IPS-20b (cell line): ENCODE results near the gene UBE2G1.

ENCODE experiments used
- H3K27ac ChIP-seq: one replicate; pipeline ENCODE4 v1.5.1; 2013; ENCODE audit warnings: low read length
- H3K27me3 ChIP-seq: 2 replicates; pipeline ENCODE4 v1.6.1; 2013; ENCODE audit warnings: mild to moderate bottlenecking, low read length, inconsistent platforms; ENCODE audit not compliant: insufficient read depth
- H3K36me3 ChIP-seq: 2 replicates; pipeline ENCODE4 v1.6.1; 2013; ENCODE audit warnings: low read depth, mild to moderate bottlenecking, inconsistent platforms, low read length, moderate library complexity; ENCODE audit not compliant: insufficient read depth
- H3K4me1 ChIP-seq: 2 replicates; pipeline ENCODE4 v1.6.1; 2013; ENCODE audit warnings: mild to moderate bottlenecking, control low read depth, inconsistent platforms, low read length, moderate library complexity; ENCODE audit not compliant: insufficient read depth
- H3K4me3 ChIP-seq: 2 replicates; pipeline ENCODE4 v1.5.1; 2013; ENCODE audit warnings: mild to moderate bottlenecking, low read length, inconsistent platforms
- H3K9ac ChIP-seq: 2 replicates; pipeline ENCODE4 v1.6.1; 2013; ENCODE audit warnings: low read depth, mild to moderate bottlenecking, inconsistent platforms, low read length, moderate library complexity
- H3K9me3 ChIP-seq: 2 replicates; pipeline ENCODE4 v1.6.1; 2013; ENCODE audit warnings: mild to moderate bottlenecking, low read depth, low read length, inconsistent platforms; ENCODE audit not compliant: insufficient read depth

Gene UBE2G1, protein sequence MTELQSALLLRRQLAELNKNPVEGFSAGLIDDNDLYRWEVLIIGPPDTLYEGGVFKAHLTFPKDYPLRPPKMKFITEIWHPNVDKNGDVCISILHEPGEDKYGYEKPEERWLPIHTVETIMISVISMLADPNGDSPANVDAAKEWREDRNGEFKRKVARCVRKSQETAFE

GRCh38 chr17:4366327-4367063 is at the start of gene UBE2G1:
Gene UBE2G1, minus strand, starts transcription at chr17:4366675. Its CDS starts 359 bp downstream, at chr17:4366316.
- H3K4me1 ChIP-seq, result no peaks in the 10 kb centered on the region; the same call in 1 of the 2 replicates
- H3K27me3 ChIP-seq, result no peaks in the 10 kb centered on the region
- no peaks in the 10 kb centered on the region; the same call in 1 of the 2 replicates for H3K9me3 ChIP-seq
- H3K27ac ChIP-seq, result peak within 1 kb of the TSS; percentile 87
- H3K4me3 ChIP-seq, result peak within 1 kb of the TSS; percentile 96
- peaks cover 12% of the 10 kb centered on the region; the same call in 1 of the 2 replicates for H3K36me3 ChIP-seq
- H3K9ac ChIP-seq, result peak within 1 kb of the TSS; percentile 98

DNA sequence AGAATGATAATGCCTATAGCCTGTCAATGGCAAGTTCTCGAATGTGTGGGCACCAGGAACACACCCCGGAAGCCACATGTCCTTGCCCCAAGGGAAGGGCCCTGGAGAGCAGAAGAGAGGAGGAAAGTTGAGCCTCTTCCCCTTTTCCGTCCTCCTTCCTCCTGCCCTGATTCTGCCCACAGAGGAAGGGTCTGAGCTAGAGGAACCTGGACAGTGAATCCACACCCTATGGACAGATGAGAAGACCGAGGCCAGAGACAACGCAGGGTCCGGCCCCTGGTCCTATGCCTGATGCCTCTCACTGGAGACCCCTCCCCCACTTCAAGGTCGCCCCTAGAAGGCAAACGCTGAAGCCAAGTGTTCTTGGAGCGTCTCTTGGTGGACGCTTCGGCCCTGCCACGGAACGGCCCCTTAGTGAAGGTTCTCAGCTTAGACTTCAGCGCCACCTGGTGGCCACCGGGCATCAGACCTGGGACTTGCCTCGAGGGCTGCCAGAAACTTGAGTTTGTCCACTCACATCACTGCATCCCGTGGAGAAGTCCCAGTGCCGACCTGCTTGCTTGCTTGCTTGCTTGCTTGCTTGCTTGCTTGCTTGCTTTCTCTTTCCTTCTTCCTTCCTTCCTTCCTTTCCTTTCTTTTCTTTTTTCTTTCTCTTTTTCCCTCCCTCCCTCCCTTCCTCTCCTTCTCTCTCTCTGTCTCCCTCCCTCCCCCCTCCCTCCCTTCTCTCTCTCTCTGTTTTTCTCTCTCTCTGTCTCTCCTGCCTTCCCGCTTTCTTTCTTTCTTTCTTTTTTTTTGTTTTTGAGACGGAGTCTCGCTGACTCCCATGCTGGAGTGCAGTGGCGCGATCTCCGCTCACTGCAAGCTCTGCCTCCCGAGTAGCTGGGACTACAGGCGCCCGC is 46.7 kb upstream of the UBE2G1 start:
- no peak overlapping the region for H3K27ac ChIP-seq
- no peak overlapping the region; the same call in 1 of the 2 replicates for H3K9ac ChIP-seq
- H3K36me3 ChIP-seq, result no peaks in the 10 kb centered on the region
- no peak overlapping the region; the same call in 1 of the 2 replicates for H3K4me3 ChIP-seq
- H3K4me1 ChIP-seq, result no peaks in the 10 kb centered on the region
- H3K9me3 ChIP-seq, result no peaks in the 10 kb centered on the region
- H3K27me3 ChIP-seq, result no peaks in the 10 kb centered on the region

- Histone ChIP-seq H3K4me3 (no peak overlapping the region), H3K36me3 (no peaks in the 10 kb centered on the region)
Measured at GRCh38 chr17:4411201-4411600, 44.7 kb upstream of the UBE2G1 start.

DNA sequence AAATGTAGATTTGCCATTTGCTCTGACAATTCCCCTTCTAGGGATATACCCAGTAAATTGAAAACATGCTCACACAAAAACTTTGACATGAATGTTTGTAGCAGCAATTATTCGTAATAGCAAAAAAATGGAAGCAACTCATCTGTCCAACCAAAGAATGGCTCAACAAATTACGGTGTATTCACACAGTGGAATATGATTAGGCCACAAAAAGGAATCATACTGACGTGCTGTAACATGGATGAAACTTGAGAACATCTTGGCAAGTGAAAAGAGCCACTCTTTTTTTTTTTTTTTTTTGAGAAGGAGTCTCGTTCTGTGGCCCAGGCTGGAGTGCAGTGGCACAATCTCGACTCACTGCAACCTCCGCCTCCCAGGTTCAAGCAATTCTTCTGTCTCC is 43.2 kb upstream of the UBE2G1 start:
- no peak overlapping the region for H3K4me3 ChIP-seq
- H3K4me1 ChIP-seq, result no peaks in the 10 kb centered on the region
- no peak overlapping the region for H3K9ac ChIP-seq
- H3K27me3 ChIP-seq, result no peaks in the 10 kb centered on the region
- H3K36me3 ChIP-seq, result no peaks in the 10 kb centered on the region
- H3K9me3 ChIP-seq, result no peaks in the 10 kb centered on the region
- H3K27ac ChIP-seq, result no peak overlapping the region

More at GRCh38 chr17:4411201-4411600, 44.7 kb upstream of the UBE2G1 start:
- Histone ChIP-seq H3K27ac (no peak overlapping the region), H3K9ac (no peak overlapping the region), H3K27me3 (no peaks in the 10 kb centered on the region), H3K9me3 (no peaks in the 10 kb centered on the region), H3K4me1 (no peaks in the 10 kb centered on the region)

GRCh38 chr17:4407851-4408250 is 41.4 kb upstream of the UBE2G1 start:
- no peaks in the 10 kb centered on the region for H3K36me3 ChIP-seq
- no peak overlapping the region for H3K9ac ChIP-seq
- no peaks in the 10 kb centered on the region for H3K4me1 ChIP-seq
- no peaks in the 10 kb centered on the region for H3K27me3 ChIP-seq
- no peak overlapping the region for H3K4me3 ChIP-seq
- no peaks in the 10 kb centered on the region for H3K9me3 ChIP-seq
- H3K27ac ChIP-seq, result no peak overlapping the region

- no peaks in the 10 kb centered on the region for H3K9me3 ChIP-seq
- no peaks in the 10 kb centered on the region for H3K27me3 ChIP-seq
- no peak overlapping the region for H3K27ac ChIP-seq
- no peaks in the 10 kb centered on the region for H3K4me1 ChIP-seq
- no peak overlapping the region for H3K4me3 ChIP-seq
- H3K36me3 ChIP-seq, result no peaks in the 10 kb centered on the region
- no peak overlapping the region for H3K9ac ChIP-seq
Measured at GRCh38 chr17:4407216-4407615, 40.7 kb upstream of the UBE2G1 start.

GRCh38 chr17:4406386-4406785 is 39.9 kb upstream of the UBE2G1 start:
- H3K27me3 ChIP-seq, result no peaks in the 10 kb centered on the region
- H3K9ac ChIP-seq, result no peak overlapping the region
- H3K4me3 ChIP-seq, result no peak overlapping the region
- H3K9me3 ChIP-seq, result no peaks in the 10 kb centered on the region
- H3K36me3 ChIP-seq, result no peaks in the 10 kb centered on the region
- H3K4me1 ChIP-seq, result no peaks in the 10 kb centered on the region
- H3K27ac ChIP-seq, result no peak overlapping the region

DNA sequence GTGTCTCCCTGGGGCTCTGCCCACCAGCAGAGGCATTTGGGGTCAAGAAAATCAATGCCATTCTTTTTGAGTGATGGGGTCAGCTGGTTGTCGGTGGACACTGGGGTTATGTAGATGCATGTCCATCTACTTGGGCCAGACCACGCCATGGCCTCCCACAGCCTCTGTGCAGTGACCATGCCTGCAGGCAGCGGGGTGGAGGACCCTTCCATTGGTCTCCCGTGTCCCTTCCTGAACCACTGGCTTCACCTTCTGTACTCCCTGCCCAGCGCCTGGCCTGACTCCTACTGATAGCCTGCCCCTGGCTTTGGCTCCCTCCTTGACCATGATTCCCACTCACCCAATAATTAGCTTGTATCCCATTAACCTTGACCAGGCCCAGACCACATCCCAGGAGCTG is 39.2 kb upstream of the UBE2G1 start:
- H3K36me3 ChIP-seq, result no peaks in the 10 kb centered on the region
- H3K4me3 ChIP-seq, result no peak overlapping the region
- no peak overlapping the region for H3K9ac ChIP-seq
- H3K9me3 ChIP-seq, result no peaks in the 10 kb centered on the region
- H3K27me3 ChIP-seq, result no peaks in the 10 kb centered on the region
- no peak overlapping the region for H3K27ac ChIP-seq
- no peaks in the 10 kb centered on the region for H3K4me1 ChIP-seq

GRCh38 chr17:4405038-4405669 is 38.7 kb upstream of the UBE2G1 start:
- Histone ChIP-seq H3K9me3 (no peaks in the 10 kb centered on the region), H3K4me3 (no peak overlapping the region), H3K9ac (no peak overlapping the region), H3K27me3 (no peaks in the 10 kb centered on the region), H3K36me3 (no peaks in the 10 kb centered on the region), H3K4me1 (no peaks in the 10 kb centered on the region), H3K27ac (no peak overlapping the region)

DNA sequence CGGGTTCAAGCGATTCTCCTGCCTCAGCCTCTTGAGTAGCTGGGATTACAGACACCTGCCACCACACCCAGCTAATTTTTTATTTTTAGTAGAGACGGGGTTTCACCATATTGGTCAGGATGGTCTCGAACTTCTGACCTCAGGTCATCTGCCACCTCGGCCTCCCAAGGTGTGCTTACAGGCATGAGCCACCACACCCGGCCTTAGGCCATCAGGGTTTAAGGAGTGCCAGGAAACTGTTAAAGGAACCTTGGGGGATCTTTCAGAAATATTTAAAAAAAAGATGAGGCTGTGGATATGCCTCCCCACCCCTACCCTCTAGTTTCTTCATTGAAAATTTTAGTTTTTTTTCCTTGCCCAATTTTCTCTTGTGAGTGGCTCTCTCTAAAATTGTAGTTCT is 31.4 kb upstream of the UBE2G1 start:
- H3K27ac ChIP-seq, result no peak overlapping the region

GRCh38 chr17:4395111-4395478 is 28.6 kb upstream of the UBE2G1 start:
- H3K4me1 ChIP-seq, result peaks cover 21% of the 10 kb centered on the region

More for the DNA sequence above, 31.4 kb upstream of the UBE2G1 start:
- no peaks in the 10 kb centered on the region for H3K36me3 ChIP-seq
- no peaks in the 10 kb centered on the region for H3K27me3 ChIP-seq
- H3K4me1 ChIP-seq, result peaks cover 21% of the 10 kb centered on the region
- no peak overlapping the region for H3K4me3 ChIP-seq
- H3K9me3 ChIP-seq, result no peaks in the 10 kb centered on the region
- no peak overlapping the region for H3K9ac ChIP-seq

More at GRCh38 chr17:4395111-4395478, 28.6 kb upstream of the UBE2G1 start:
- Histone ChIP-seq H3K27ac (peak overlapping the region; percentile 24), H3K36me3 (no peaks in the 10 kb centered on the region), H3K27me3 (no peaks in the 10 kb centered on the region), H3K9me3 (no peaks in the 10 kb centered on the region), H3K4me3 (no peak overlapping the region), H3K9ac (0 out of 2 replicates have a peak overlapping the region, but pooled peaks have one; percentile 8)
